Spleen (tissue), 7 donors: ENCODE data around the gene FKRP.

Experiments
- CTCF ChIP-seq, 11 experiments: fragments of 200-600 bp in 7 of 11; fragments of 450-650 bp in 4 of 11; sonication (generic) in 4 of 11; IDR thresholded peaks in 8 of 11; conservative IDR thresholded peaks in 3 of 11; 1 replicate in 7 of 11; 2 replicates in 4 of 11; pipeline versions ENCODE4 v1.4.0 to v1.8.0; 2016 to 2021; ENCODE audit warnings: antibody characterized with exemption in 11 of 11, inconsistent platforms in 4 of 11, mild to moderate bottlenecking in 1 of 11
- POLR2A ChIP-seq, 3 donors: fragments of 450-650 bp; IDR thresholded peaks; one replicate each; pipeline ENCODE4 v1.5.1; 2017; ENCODE audit warnings: antibody characterized with exemption in 3 of 3, mild to moderate bottlenecking in 1 of 3
- POLR2AphosphoS5 ChIP-seq, 3 donors: sonication (generic); formaldehyde crosslinking; IDR thresholded peaks; one replicate each; pipeline ENCODE4 v1.5.1; 2017; ENCODE audit warnings: antibody characterized with exemption in 3 of 3
- donor health status: DM: no; HTN: no; CAD: no; lungs with moderate emphysema.
- donor health status: DM: no; HTN: no; CAD: no.
- donor health status: DM: no; HTN: no; CAD: no.

DNA sequence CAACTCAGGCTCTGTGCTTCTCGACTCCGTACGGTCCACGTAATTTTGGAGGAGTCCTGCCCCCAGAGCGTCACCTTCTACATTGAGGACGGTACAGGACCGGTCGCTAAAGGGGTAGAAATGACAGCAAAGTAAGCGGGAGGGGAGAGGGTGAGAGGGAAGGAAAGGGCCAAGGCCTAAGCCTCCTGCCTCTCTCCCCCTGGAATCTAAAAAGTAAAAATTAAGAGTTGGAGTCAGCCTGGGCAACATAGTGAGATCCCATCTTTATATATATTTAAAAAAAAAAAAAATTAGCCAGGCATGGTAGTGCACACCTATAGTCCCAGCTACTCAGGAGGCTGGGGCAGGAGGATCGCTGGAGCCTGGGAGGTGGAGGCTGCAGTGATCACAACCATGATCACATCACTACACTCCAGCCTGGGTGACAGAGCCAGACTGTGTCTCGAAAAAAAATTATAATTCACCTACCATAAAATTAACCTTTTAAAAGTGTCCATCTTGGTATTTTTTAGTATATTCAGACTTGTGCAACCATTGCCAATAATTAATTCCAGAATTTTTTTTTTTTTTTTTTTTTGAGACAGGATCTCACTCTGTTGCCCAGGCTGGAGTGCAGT, 29.9 kb downstream of the FKRP start:
- no peak for TF ChIP-seq CTCF (IDR thresholded peaks at IDR 0.05 in 8 of 11, conservative IDR thresholded peaks at IDR 0.05 in 3 of 11)
- no peak for TF ChIP-seq POLR2A (IDR thresholded peaks at IDR 0.05)
- TF ChIP-seq POLR2AphosphoS5 (IDR thresholded peaks at IDR 0.05), result no peak
